Liver (tissue), 9 donors: ENCODE results near the gene BEND4. TPM values are rescaled to one million over a fixed set of nuclear protein-coding genes. Genes with fewer than 3 reads are reported as not detected.

Experiments
- DNase-seq: peaks from one replicate; pipeline ENCODE4 v3.0.0-alpha.2; 2017; ENCODE audit warnings: low spot score
- H3K27ac ChIP-seq, 2 donors: one replicate each; pipeline ENCODE4 v1.7.0; 2013; ENCODE audit warnings: inconsistent platforms in 2 of 2, low read length in 2 of 2, control low read depth in 1 of 2, low read depth in 1 of 2, mild to moderate bottlenecking in 1 of 2
- H3K27me3 ChIP-seq, 4 donors: one replicate each; pipeline versions ENCODE4 v1.6.1 to v1.7.0; 2013; ENCODE audit warnings: low read length in 3 of 4, inconsistent platforms in 1 of 4, mild to moderate bottlenecking in 1 of 4, moderate library complexity in 1 of 4; ENCODE audit not compliant: control insufficient read depth in 4 of 4, insufficient read depth in 4 of 4
- H3K36me3 ChIP-seq, 4 donors: one replicate each; pipeline versions ENCODE4 v1.6.1 to v1.7.0; 2013; ENCODE audit warnings: low read length in 3 of 4, mild to moderate bottlenecking in 3 of 4, low read depth in 1 of 4, moderate library complexity in 1 of 4; ENCODE audit not compliant: control insufficient read depth in 4 of 4, insufficient read depth in 3 of 4
- H3K4me1 ChIP-seq, 4 donors: one replicate each; pipeline versions ENCODE4 v1.6.1 to v1.7.0; 2013; ENCODE audit warnings: low read length in 3 of 4, mild to moderate bottlenecking in 3 of 4, moderate library complexity in 1 of 4; ENCODE audit not compliant: control insufficient read depth in 4 of 4, insufficient read depth in 4 of 4
- H3K4me3 ChIP-seq, 3 donors: one replicate each; pipeline versions ENCODE4 v1.6.1 to v1.7.0; 2013; ENCODE audit warnings: low read length in 3 of 3, control low read depth in 1 of 3, low read depth in 1 of 3, mild to moderate bottlenecking in 1 of 3
- H3K9ac ChIP-seq, 2 donors: one replicate each; pipeline ENCODE4 v1.7.0; 2013; ENCODE audit warnings: low read length in 2 of 2, mild to moderate bottlenecking in 2 of 2, moderate library complexity in 2 of 2, control low read depth in 1 of 2, low read depth in 1 of 2
- H3K9me3 ChIP-seq, 4 donors: one replicate each; pipeline versions ENCODE4 v1.6.1 to v1.7.0; 2013; ENCODE audit warnings: low read length in 3 of 4; ENCODE audit not compliant: control insufficient read depth in 4 of 4
- CTCF ChIP-seq: fragments of 150-350 bp; IDR thresholded peaks from 2 replicates; pipeline ENCODE4 v1.5.1; 2017; ENCODE audit warnings: improper control_type of control experiment, low read depth, low read length; ENCODE audit not compliant: missing input control
- EGR1 ChIP-seq, 2 donors: IDR thresholded peaks; 2 replicates each; pipeline ENCODE4 v1.6.1; 2016 to 2018; ENCODE audit warnings: antibody characterized with exemption in 2 of 2, low read depth in 2 of 2
- FOXA1 ChIP-seq: IDR thresholded peaks from 2 replicates; pipeline ENCODE4 v1.6.1; 2016; ENCODE audit warnings: antibody characterized with exemption
- FOXA2 ChIP-seq: IDR thresholded peaks from 2 replicates; pipeline ENCODE4 v1.6.1; 2016; ENCODE audit warnings: antibody characterized with exemption
- HNF4A ChIP-seq, 2 donors: conservative IDR thresholded peaks; 2 replicates each; pipeline ENCODE4 v1.6.1; 2016; ENCODE audit warnings: antibody characterized with exemption in 2 of 2, mild to moderate bottlenecking in 2 of 2
- HNF4G ChIP-seq: IDR thresholded peaks from 2 replicates; pipeline ENCODE4 v1.6.1; 2016; ENCODE audit warnings: antibody characterized with exemption
- JUND ChIP-seq, 2 donors: IDR thresholded peaks; 2 replicates each; pipeline ENCODE4 v1.6.1; 2016; ENCODE audit warnings: antibody characterized with exemption in 2 of 2
- NR2F2 ChIP-seq: IDR thresholded peaks from 2 replicates; pipeline ENCODE4 v1.6.1; 2016; ENCODE audit warnings: antibody characterized with exemption
- RAD21 ChIP-seq, 2 donors: IDR thresholded peaks; 2 replicates each; pipeline ENCODE4 v1.6.1; 2016; ENCODE audit warnings: antibody characterized with exemption in 2 of 2, mild to moderate bottlenecking in 2 of 2
- RXRA ChIP-seq, 2 donors: IDR thresholded peaks; 2 replicates each; pipeline ENCODE4 v1.6.1; 2017 to 2018; ENCODE audit warnings: antibody characterized with exemption in 2 of 2, mild to moderate bottlenecking in 1 of 2
- SP1 ChIP-seq: IDR thresholded peaks from 2 replicates; pipeline ENCODE4 v1.6.1; 2018; ENCODE audit warnings: antibody characterized with exemption, mild to moderate bottlenecking
- TAF1 ChIP-seq: conservative IDR thresholded peaks from 2 replicates; pipeline ENCODE4 v1.6.1; 2016; ENCODE audit warnings: antibody characterized with exemption, mild to moderate bottlenecking
- YY1 ChIP-seq: IDR thresholded peaks from 2 replicates; pipeline ENCODE4 v1.6.1; 2016; ENCODE audit warnings: antibody characterized with exemption, mild to moderate bottlenecking
- ZBTB33 ChIP-seq: IDR thresholded peaks from 2 replicates; pipeline ENCODE4 v1.6.1; 2016; ENCODE audit warnings: antibody characterized with exemption
- WGBS: extraction: QIAGEN DNeasy Blood & Tissue Kit; methylation state at CpG from one replicate; pipeline ENCODE4 v1.1.7; 2013; 5-methylcytosine and 5-hydroxymethylcytosine counted together
- polyA plus RNA-seq, 2 donors: library from polyadenylated mRNA; stranded (reverse) in 1 of 2; unstranded in 1 of 2; fragments of 200-250 nt in 1 of 2; fragments of >200 nt in 1 of 2; fragmentation: Nextera tagmentation in 1 of 2; extraction: Ambion mirVana in 1 of 2; gene quantifications; one replicate each; pipeline versions ENCODE4 v1.2.1 to v1.2.3, GENCODE V29; 2013 to 2015
- total RNA-seq, 2 donors: library from RNA; depleted of rRNA; stranded (reverse); fragments of >200 nt; gene quantifications; one replicate each; pipeline ENCODE4 v1.2.3, GENCODE V29; 2014
- TF ChIP-seq, protein P1 (sequence below): IDR thresholded peaks from 2 replicates; pipeline ENCODE4 v1.6.1; 2016; ENCODE audit warnings: antibody characterized with exemption, mild to moderate bottlenecking
- donor health status: healthy.
- donor health status: healthy.
- donor health status: healthy.
- donor health status: healthy.
- donor health status: healthy.

BEND4 gene
- total and polyA plus RNA-seq, 4 donors, result 0.02 to 0.28 (median 0.13) TPM

DNA sequence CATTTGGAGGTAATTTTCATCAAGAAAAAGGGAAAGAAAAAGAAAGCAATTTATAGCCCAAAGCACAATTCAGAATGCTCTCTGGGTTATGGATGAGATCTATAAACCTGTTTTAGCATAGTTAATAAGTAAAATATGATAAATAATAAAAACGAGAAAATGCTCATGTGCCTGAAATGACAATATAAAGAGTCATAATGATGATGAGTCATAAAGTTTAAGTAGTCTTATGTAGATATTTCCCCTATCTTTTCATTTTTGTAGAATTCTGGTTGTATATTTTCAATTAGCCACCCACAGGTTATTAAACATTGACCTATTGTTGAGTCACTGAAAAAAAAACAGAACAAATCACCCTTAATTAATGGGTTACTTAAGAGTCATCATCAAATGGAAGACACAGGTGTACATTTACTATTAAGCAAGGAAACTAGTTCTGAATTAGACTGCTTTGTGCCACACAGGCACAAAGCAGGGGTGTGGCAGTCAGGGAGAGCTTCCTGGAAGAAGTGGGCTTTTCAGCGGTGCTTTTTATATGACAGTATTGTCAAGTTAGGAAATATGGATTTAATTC is 29.3 kb downstream of the BEND4 start:
- no peak for DNase-seq
- H3K4me3 ChIP-seq, result no peak overlapping the region
- H3K4me1 ChIP-seq, result no peaks in the 10 kb centered on the region
- WGBS, result 82% methylated on average over 2 of the region's 2 CpGs
- TF ChIP-seq JUND (IDR thresholded peaks at IDR 0.05), result no peak
- TF ChIP-seq RXRA (IDR thresholded peaks at IDR 0.05), result no peak
- TF ChIP-seq TAF1, result no peak
- no peak for TF ChIP-seq EGR1 (IDR thresholded peaks at IDR 0.05; ENCODE audit: low read depth in 2 of 2)
- no peak for TF ChIP-seq FOXA1
- no peak for TF ChIP-seq CTCF
- no peak for TF ChIP-seq NR2F2
- TF ChIP-seq ZBTB33, result no peak
- TF ChIP-seq, protein P1, sequence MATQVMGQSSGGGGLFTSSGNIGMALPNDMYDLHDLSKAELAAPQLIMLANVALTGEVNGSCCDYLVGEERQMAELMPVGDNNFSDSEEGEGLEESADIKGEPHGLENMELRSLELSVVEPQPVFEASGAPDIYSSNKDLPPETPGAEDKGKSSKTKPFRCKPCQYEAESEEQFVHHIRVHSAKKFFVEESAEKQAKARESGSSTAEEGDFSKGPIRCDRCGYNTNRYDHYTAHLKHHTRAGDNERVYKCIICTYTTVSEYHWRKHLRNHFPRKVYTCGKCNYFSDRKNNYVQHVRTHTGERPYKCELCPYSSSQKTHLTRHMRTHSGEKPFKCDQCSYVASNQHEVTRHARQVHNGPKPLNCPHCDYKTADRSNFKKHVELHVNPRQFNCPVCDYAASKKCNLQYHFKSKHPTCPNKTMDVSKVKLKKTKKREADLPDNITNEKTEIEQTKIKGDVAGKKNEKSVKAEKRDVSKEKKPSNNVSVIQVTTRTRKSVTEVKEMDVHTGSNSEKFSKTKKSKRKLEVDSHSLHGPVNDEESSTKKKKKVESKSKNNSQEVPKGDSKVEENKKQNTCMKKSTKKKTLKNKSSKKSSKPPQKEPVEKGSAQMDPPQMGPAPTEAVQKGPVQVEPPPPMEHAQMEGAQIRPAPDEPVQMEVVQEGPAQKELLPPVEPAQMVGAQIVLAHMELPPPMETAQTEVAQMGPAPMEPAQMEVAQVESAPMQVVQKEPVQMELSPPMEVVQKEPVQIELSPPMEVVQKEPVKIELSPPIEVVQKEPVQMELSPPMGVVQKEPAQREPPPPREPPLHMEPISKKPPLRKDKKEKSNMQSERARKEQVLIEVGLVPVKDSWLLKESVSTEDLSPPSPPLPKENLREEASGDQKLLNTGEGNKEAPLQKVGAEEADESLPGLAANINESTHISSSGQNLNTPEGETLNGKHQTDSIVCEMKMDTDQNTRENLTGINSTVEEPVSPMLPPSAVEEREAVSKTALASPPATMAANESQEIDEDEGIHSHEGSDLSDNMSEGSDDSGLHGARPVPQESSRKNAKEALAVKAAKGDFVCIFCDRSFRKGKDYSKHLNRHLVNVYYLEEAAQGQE, result no peak
- TF ChIP-seq FOXA2, result no peak
- no peak for TF ChIP-seq HNF4A (conservative IDR thresholded peaks at IDR 0.05)
- no peak for TF ChIP-seq SP1
- H3K9ac ChIP-seq, result no peak overlapping the region
- H3K9me3 ChIP-seq, result peaks cover 0 to 3% (median 0%) of the 10 kb centered on the region in 4 donors
- H3K27me3 ChIP-seq, result no peaks in the 10 kb centered on the region
- no peak overlapping the region for H3K27ac ChIP-seq
- no peaks in the 10 kb centered on the region for H3K36me3 ChIP-seq

DNA sequence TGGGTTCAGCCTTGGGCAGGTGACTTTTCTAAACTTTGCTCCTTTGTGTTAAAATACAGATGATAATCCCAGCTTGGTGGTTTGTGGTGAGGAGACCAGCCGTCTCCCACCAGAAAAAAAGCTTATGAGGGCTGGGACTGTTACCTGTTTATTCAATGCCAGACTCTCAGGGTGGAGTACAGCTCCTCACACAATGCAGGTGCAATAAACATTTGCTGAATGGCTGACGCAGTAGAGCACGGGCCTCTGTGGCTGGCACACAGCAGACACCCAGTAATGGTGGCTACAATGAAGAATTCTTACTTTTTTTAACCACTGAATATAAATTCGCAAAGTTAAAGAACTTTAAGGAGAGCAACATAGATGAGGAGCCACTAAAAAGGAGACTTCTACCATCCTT is 30.2 kb downstream of the BEND4 start:
- TF ChIP-seq RAD21 (IDR thresholded peaks at IDR 0.05) (no peak), FOXA2 (no peak), YY1 (no peak), ZBTB33 (no peak), NR2F2 (no peak), TAF1 (no peak), JUND (IDR thresholded peaks at IDR 0.05) (no peak), HNF4G (no peak), FOXA1 (no peak), CTCF (no peak)
- TF ChIP-seq, protein P1, result no peak
- no peak for DNase-seq
- Histone ChIP-seq H3K9me3 (no peaks in the 10 kb centered on the region), H3K27me3 (no peaks in the 10 kb centered on the region), H3K4me1 (no peaks in the 10 kb centered on the region), H3K9ac (no peak overlapping the region), H3K4me3 (no peak overlapping the region), H3K27ac (no peak overlapping the region), H3K36me3 (no peaks in the 10 kb centered on the region)
- 74% methylated on average over 4 of the region's 4 CpGs for WGBS
